LNCAP (cell line): Measurements from ENCODE around the gene GABRP.

Source experiments
- TF ChIP-seq, protein P1 (sequence below): fragments of 450-650 bp; IDR thresholded peaks from 2 replicates; pipeline ENCODE4 v1.5.1; 2017; ENCODE audit warnings: mild to moderate bottlenecking

Gene GABRP

DNA sequence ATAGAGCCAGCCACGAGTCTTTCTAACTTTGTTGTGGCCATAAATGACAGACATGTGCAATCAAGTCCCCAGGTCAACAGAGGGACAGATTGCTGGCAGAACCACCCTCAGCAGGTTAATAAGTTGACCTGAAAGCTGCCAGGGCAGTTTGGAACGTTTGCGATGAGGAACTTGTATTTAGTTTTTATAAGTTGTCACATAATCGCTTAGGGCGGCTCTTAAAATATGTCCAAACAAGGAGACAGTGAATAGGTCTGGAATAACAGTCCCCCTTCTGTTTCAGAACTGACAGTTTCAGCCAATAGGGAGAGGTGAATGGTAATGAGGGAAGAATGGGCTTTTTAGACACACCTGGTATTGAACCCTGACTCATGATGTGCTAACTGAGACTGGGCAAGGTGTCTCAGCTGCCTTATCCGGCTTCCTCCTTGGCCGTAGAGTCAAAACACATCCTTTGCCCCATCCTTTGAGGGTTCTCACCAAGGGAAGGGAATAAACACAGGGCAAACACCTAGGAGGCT is 33.6 kb upstream of the GABRP start:
- TF ChIP-seq, protein P1, sequence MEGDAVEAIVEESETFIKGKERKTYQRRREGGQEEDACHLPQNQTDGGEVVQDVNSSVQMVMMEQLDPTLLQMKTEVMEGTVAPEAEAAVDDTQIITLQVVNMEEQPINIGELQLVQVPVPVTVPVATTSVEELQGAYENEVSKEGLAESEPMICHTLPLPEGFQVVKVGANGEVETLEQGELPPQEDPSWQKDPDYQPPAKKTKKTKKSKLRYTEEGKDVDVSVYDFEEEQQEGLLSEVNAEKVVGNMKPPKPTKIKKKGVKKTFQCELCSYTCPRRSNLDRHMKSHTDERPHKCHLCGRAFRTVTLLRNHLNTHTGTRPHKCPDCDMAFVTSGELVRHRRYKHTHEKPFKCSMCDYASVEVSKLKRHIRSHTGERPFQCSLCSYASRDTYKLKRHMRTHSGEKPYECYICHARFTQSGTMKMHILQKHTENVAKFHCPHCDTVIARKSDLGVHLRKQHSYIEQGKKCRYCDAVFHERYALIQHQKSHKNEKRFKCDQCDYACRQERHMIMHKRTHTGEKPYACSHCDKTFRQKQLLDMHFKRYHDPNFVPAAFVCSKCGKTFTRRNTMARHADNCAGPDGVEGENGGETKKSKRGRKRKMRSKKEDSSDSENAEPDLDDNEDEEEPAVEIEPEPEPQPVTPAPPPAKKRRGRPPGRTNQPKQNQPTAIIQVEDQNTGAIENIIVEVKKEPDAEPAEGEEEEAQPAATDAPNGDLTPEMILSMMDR: no peak

DNA sequence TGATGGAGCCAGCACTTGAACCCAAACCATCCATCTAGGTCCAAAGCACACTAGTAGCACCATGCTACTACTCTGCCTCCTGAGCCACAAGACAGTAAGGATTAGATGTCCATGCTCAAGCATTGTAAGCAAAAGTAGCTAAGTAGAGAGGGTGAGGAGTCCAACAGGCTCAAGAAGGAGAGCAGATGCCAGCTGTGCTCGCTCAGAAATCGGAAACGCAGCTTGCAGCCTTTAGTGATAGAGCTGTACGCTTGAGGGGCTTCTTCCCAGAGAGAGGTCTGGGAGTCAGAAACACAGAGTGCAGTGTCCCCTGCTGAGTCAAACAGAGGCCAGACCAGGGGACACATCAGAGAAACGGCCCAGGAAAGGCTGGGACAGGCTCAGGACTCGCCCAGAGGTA is 32.7 kb upstream of the GABRP start:
- TF ChIP-seq, protein P1: no peak

DNA sequence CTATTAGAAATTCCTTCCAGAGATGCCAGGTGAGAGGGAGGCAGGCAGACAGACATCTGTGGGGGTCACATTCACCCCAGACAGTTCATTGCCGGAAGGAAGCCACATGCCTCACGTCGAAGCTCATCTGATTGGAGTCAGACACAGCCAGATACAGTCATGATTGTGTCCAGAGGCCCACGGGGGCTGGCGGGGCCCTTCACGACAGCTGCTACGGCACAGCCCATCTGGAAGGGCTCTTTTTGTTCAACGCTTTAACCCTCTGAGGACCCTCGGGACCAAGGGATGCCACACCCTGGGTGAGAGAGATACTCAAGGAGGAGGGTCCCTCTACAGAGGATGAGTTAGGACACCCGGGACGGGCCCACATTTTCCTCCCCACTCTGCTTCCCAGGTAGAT is 31.9 kb upstream of the GABRP start:
- TF ChIP-seq, protein P1: no peak

DNA sequence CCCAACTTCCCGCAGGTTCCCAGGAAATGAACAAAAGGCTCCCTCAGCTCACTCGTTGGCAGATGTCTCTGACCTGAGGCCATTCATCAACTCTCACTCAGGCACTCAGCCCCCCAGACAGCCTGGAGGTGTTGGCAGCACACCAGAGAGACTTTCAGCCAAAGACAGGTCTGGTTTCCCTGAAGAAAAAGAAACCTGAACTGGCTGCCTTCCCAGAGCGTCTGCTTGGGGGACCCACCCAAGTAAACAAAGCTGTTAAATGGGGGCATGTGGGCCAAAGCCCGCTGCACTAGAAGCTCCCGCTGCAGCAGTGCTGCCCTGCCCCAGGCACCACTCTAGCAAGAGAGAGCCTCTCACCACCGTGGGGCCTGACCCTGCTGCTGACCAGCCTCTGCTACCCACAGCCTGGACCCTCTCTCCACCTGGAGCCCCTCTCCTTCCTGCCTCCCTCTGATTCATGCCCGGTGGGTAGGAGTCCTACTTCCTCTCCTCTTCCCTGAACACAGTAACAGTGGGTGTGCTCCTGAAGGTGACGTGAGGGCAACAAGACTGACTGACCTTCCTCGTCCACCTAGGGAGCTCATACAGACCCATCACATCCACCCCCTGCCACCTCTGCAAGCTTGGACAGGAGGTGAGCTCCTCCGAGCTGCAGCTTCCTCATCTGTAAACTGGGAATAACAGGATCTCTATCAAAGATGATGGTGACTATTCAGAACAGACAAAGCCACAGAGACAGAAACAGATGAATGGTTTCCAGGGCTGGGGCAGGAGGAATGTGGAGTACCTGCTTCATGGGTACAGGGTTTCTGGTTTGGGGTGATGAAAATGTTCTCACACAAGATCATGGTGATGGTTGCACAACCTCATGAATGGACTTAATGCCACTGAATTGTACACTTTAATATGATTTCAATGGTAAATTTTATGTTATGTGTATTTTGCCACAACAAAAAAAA is 31.0 kb upstream of the GABRP start:
- TF ChIP-seq, protein P1: no peak

DNA sequence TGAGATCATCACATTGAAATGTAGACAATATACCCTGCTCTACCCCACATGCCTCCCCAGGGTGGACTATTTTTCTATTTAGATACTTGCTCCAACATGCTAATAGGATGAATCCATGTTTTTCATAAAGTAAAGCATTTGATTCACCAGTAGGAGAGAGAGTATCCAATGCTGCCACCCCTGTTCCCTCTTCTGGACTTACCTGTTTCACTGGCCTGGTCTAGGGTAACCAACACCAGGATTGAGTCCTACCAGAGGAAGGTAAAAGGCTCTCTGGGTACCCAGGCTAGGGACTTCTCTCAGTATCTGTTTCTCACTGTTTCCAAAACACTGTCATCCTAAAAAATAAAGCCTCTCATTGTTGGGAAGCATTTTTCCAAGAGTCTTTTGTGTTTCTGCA is 30.2 kb upstream of the GABRP start:
- TF ChIP-seq, protein P1: no peak

DNA sequence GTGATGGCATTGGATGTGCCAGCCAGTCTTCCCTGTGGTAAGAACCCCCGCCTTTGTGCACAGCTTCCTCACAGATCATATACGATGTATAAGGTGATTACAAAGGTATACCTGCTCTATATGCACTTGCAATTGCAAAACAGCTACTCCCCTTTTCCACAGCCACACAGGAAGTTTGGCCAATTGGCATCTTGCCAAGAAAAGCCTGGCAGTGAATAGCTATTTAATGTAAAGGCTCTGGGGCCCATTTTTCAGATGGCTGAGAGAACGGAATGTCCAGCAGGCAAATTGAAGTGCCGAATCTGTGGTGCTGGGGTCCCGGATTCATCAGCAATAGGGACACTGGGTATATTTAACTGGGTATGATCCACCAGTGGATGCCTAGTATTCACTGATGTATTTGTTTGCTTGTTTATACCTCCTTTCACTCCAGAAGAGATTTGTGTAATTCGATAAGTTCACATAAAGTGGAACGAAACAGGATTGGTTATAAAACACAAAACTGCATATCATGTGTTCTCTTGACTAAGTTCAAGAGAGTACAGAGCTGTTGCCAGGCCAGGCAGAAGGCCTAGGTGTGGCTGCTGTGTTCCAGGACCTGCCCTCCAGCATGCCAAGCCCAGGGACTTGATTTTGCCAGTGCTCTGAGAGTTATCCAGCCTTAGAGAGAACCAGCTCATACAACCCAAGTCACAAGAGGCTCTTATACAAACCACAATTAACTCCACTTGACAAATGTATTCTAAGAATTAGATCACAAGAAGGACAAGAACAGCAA is 27.7 kb upstream of the GABRP start:
- TF ChIP-seq, protein P1: no peak

DNA sequence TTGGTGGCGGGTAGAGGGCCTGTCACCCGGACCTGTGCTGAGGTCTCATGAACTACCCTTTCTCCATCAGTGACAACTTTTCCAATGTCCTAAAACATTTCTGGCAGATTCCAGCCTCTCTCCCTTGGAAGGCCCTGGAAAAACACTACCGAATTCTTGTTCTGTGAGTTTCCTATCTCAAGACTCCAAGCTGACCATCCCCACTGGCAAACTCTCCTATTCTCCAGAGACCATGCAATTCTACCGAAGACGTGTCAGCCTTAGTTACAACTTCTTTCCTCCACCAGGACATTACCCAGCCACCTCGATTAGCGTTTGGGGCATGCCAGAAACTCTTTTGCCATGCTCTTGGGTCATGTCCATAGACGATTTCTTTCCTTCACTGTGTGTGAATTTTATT is 26.8 kb upstream of the GABRP start:
- TF ChIP-seq, protein P1: no peak
